HepG2 (cell line): ENCODE data around the gene PSKH1. TPM values are rescaled to one million over a fixed set of nuclear protein-coding genes. Genes with fewer than 3 reads are reported as not detected.

ENCODE experiments used
- FOXA3 ChIP-seq: IDR thresholded peaks from 2 replicates; pipeline ENCODE4 v1.6.1; 2016; ENCODE audit warnings: missing genetic modification reagents, missing compliant biosample characterization
- GTF2F1 ChIP-seq: fragments of 150-350 bp; IDR thresholded peaks from 2 replicates; pipeline ENCODE4 v1.6.1; 2014; ENCODE audit warnings: low read length
- MTF2 ChIP-seq: sonication (generic); formaldehyde crosslinking; IDR thresholded peaks from 2 replicates; pipeline ENCODE4 v1.5.0; 2020; ENCODE audit warnings: missing genetic modification reagents, borderline replicate concordance
- PAXIP1 ChIP-seq: sonication (generic); formaldehyde crosslinking; conservative IDR thresholded peaks from 2 replicates; pipeline ENCODE4 v1.4.0; 2020; ENCODE audit warnings: mild to moderate bottlenecking, missing genetic modification reagents, moderate library complexity
- RFXAP ChIP-seq: sonication (generic); formaldehyde crosslinking; IDR thresholded peaks from 2 replicates; pipeline ENCODE4 v1.4.0; 2020; ENCODE audit warnings: missing genetic modification reagents, borderline replicate concordance
- SP4 ChIP-seq: sonication (generic); formaldehyde crosslinking; IDR thresholded peaks from 2 replicates; pipeline ENCODE4 v1.8.1; 2023; ENCODE audit warnings: mild to moderate bottlenecking, missing genetic modification reagents
- THAP11 ChIP-seq: IDR thresholded peaks from 2 replicates; pipeline ENCODE4 v1.6.1; 2016; ENCODE audit warnings: missing biosample characterization, missing genetic modification reagents
- ZFP36 ChIP-seq: fragments of 150-350 bp; IDR thresholded peaks from 2 replicates; pipeline ENCODE4 v1.6.1; 2018; ENCODE audit warnings: borderline replicate concordance, low read length, low read depth; ENCODE audit not compliant: partially characterized antibody
- ZNF512B ChIP-seq: sonication (generic); formaldehyde crosslinking; IDR thresholded peaks from 2 replicates; pipeline ENCODE4 v1.5.1; 2020; ENCODE audit warnings: missing genetic modification reagents, mild to moderate bottlenecking, borderline replicate concordance
- ZNF562 ChIP-seq: sonication (generic); formaldehyde crosslinking; IDR thresholded peaks from 2 replicates; pipeline ENCODE4 v1.8.0; 2022; ENCODE audit warnings: missing genetic modification reagents, borderline replicate concordance
- ZNF570 ChIP-seq: sonication (generic); formaldehyde crosslinking; IDR thresholded peaks from 2 replicates; pipeline ENCODE4 v1.4.0; 2020; ENCODE audit warnings: mild to moderate bottlenecking, missing genetic modification reagents, borderline replicate concordance
- ZNF639 ChIP-seq: conservative IDR thresholded peaks from 2 replicates; pipeline ENCODE4 v1.6.1; 2018; ENCODE audit warnings: missing genetic modification reagents
- ZUFSP ChIP-seq: sonication (generic); formaldehyde crosslinking; IDR thresholded peaks from 2 replicates; pipeline ENCODE4 v1.9.0; 2021; ENCODE audit warnings: missing genetic modification reagents, mild to moderate bottlenecking, borderline replicate concordance
- ZXDC ChIP-seq: sonication (generic); formaldehyde crosslinking; IDR thresholded peaks from 2 replicates; pipeline ENCODE4 v1.5.0; 2020; ENCODE audit warnings: mild to moderate bottlenecking, missing genetic modification reagents
- polyA plus RNA-seq, 8 experiments: library from polyadenylated mRNA; depleted of rRNA in 3 of 8; stranded (reverse) in 7 of 8; unstranded in 1 of 8; fragments of >200 nt; fragmentation: Illumina TruSeq in 4 of 8; extraction: Trizol in 4 of 8; gene quantifications; 2 replicates each; pipeline versions ENCODE4 v1.2.1 to v1.2.3, GENCODE V29; 2011 to 2016; ENCODE audit warnings: low read depth in 4 of 8, missing spikeins in 1 of 8, mixed read lengths in 1 of 8; ENCODE audit not compliant: insufficient read depth in 1 of 8
- total RNA-seq, 5 experiments: library from RNA; depleted of rRNA; stranded (reverse); fragments of >200 nt; fragmentation: Illumina TruSeq; extraction: Trizol; gene quantifications; 2 replicates each; pipeline ENCODE4 v1.2.3, GENCODE V29; 2016; ENCODE audit warnings: low read depth in 1 of 5

The PSKH1 gene
- total and polyA plus RNA-seq, 2 of the 13 experiments (the other 11 are each of a cell fraction or from before 2014, with no cell fraction given), result 8.4 to 19.1 TPM

GRCh38 chr16:67965668-67966548 is 72.9 kb downstream of the PSKH1 start (continued):
- no peak for TF ChIP-seq ZNF639 (CRISPR knock-in tag)
- 0 out of 2 replicates have a peak, but pooled peaks have one; percentile 13 for TF ChIP-seq ZNF570 (CRISPR knock-in tag)
- no peak for TF ChIP-seq SP4 (CRISPR knock-in tag)
- no peak for TF ChIP-seq MTF2 (CRISPR knock-in tag)
- TF ChIP-seq RFXAP (CRISPR knock-in tag), result 0 out of 2 replicates have a peak, but pooled peaks have one; percentile 35
- TF ChIP-seq ZXDC (CRISPR knock-in tag), result no peak
- TF ChIP-seq ZNF512B (CRISPR knock-in tag), result no peak
- no peak for TF ChIP-seq ZNF562 (CRISPR knock-in tag)
- TF ChIP-seq GTF2F1, result no peak
- TF ChIP-seq PAXIP1, result peak; percentile 45
- TF ChIP-seq THAP11 (CRISPR knock-in tag), result no peak
- TF ChIP-seq ZUFSP (CRISPR knock-in tag), result no peak
- no peak for TF ChIP-seq FOXA3 (CRISPR knock-in tag)
- no peak for TF ChIP-seq ZFP36
